SK-N-SH treated with all-trans-retinoic acid at 6 μM for 48 hours (cell line): ENCODE measurements around the gene ANKDD1A.

Source experiments
- ISL1 ChIP-seq: fragments of 250-450 bp; sonication (Bioruptor Pico); IDR thresholded peaks from 2 replicates; pipeline ENCODE4 v2.1.2; 2022; ENCODE audit warnings: mild to moderate bottlenecking, moderate library complexity
- POU6F1 ChIP-seq: fragments of 250-450 bp; sonication (Bioruptor Pico); IDR thresholded peaks from 2 replicates; pipeline ENCODE4 v1.8.0; 2021; ENCODE audit warnings: low read depth, mild to moderate bottlenecking, moderate library complexity, borderline replicate concordance
- RARB ChIP-seq: fragments of 250-450 bp; sonication (Bioruptor Pico); IDR thresholded peaks from 2 replicates; pipeline ENCODE4 v1.8.0; 2021; ENCODE audit warnings: mild to moderate bottlenecking, moderate library complexity
- ZFP30 ChIP-seq: fragments of 450-650 bp; formaldehyde crosslinking; IDR thresholded peaks from 2 replicates; pipeline ENCODE4 v1.5.0; 2022; ENCODE audit warnings: mild to moderate bottlenecking, moderate library complexity
- TF ChIP-seq, protein P1 (sequence below): fragments of 250-450 bp; sonication (Bioruptor Pico); IDR thresholded peaks from 2 replicates; pipeline ENCODE4 v1.5.1; 2021; ENCODE audit warnings: mild to moderate bottlenecking, moderate library complexity

GRCh38 chr15:64942356-64942755 lies 30.7 kb downstream of the ANKDD1A start:
- TF ChIP-seq RARB (CRISPR knock-in tag) (no peak), ZFP30 (no peak), ISL1 (no peak), POU6F1 (no peak)
- TF ChIP-seq, protein P1, sequence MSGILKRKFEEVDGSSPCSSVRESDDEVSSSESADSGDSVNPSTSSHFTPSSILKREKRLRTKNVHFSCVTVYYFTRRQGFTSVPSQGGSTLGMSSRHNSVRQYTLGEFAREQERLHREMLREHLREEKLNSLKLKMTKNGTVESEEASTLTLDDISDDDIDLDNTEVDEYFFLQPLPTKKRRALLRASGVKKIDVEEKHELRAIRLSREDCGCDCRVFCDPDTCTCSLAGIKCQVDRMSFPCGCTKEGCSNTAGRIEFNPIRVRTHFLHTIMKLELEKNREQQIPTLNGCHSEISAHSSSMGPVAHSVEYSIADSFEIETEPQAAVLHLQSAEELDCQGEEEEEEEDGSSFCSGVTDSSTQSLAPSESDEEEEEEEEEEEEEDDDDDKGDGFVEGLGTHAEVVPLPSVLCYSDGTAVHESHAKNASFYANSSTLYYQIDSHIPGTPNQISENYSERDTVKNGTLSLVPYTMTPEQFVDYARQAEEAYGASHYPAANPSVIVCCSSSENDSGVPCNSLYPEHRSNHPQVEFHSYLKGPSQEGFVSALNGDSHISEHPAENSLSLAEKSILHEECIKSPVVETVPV (CRISPR knock-in tag), result no peak
